Right cardiac atrium (tissue), 5 donors: ENCODE data around the gene RSBN1. TPM values are rescaled to one million over a fixed set of nuclear protein-coding genes. Genes with fewer than 3 reads are reported as not detected.

Experiments
- ATAC-seq, 2 donors: fragments of 200-7000 bp; cut with Tn5 transposase; one replicate each; pipeline versions ENCODE4 v1.8.0 to v1.9.1; 2020; ENCODE audit warnings: moderate library complexity in 2 of 2, mild to moderate bottlenecking in 1 of 2
- DNase-seq, 3 donors: peaks; one replicate each; pipeline ENCODE4 v3.0.0-alpha.2; 2020
- H3K27ac ChIP-seq: one replicate; pipeline ENCODE4 v1.5.1; 2013; ENCODE audit warnings: mild to moderate bottlenecking, low read length, control low read depth, moderate library complexity
- H3K27me3 ChIP-seq: one replicate; pipeline ENCODE4 v1.6.1; 2013; ENCODE audit not compliant: control insufficient read depth, insufficient read depth
- H3K4me1 ChIP-seq: one replicate; pipeline ENCODE4 v1.6.1; 2013; ENCODE audit warnings: low read length; ENCODE audit not compliant: control insufficient read depth, insufficient read depth
- H3K4me3 ChIP-seq: one replicate; pipeline ENCODE4 v1.5.1; 2013; ENCODE audit warnings: low read length, control low read depth
- H3K9me3 ChIP-seq: one replicate; pipeline ENCODE4 v1.6.1; 2013; ENCODE audit warnings: low read length; ENCODE audit not compliant: control insufficient read depth
- WGBS: extraction: QIAGEN DNeasy Blood & Tissue Kit; methylation state at CpG from one replicate; pipeline ENCODE4 v1.1.7; 2013; 5-methylcytosine and 5-hydroxymethylcytosine counted together
- intact Hi-C, 4 donors: fragments of 100-400 bp; cut with DNase I; formaldehyde crosslinking; loops; one replicate each; pipeline versions ENCODE4 v1.11.0 to v1.14.0; 2022 to 2023
- polyA plus RNA-seq: library from polyadenylated mRNA; stranded (reverse); fragments of 200-250 nt; gene quantifications from one replicate; pipeline ENCODE4 v1.2.3, GENCODE V29; 2013
- total RNA-seq, 4 donors: library from RNA; stranded (reverse); fragmentation: NEBNext Ultra II Directional; extraction: Animal tissue kit (Norgen Biotek cat#: 25700); gene quantifications; one replicate each; pipeline ENCODE4 v1.2.1, GENCODE V29; 2021
- donor health status: healthy with polysubstance abuse.
- donor health status: DM: no; HTN: yes; CAD: no.
- donor health status: DM: no; HTN: no; CAD: no.
- donor health status: DM: no; HTN: yes; CAD: no; lungs with severe emphysema.
- donor health status: DM: yes; HTN: yes; CAD: no.

Gene RSBN1
- total and polyA plus RNA-seq, 5 donors: 3.8 to 15.2 (median 12.8) TPM

GRCh38 chr1:113812661-113813135 is 422 bp upstream of the RSBN1 start:
- 20% methylated on average over 13 of the region's 13 CpGs for WGBS
- H3K27ac ChIP-seq: peak overlapping the region; percentile 49
- ATAC-seq (no peak), DNase-seq (peak in 2 of 3 donors; percentile 54 to 63)
- no peaks in the 10 kb centered on the region for H3K4me1 ChIP-seq
- no peaks in the 10 kb centered on the region for H3K9me3 ChIP-seq
- H3K4me3 ChIP-seq: peak overlapping the region; percentile 50
- no peaks in the 10 kb centered on the region for H3K27me3 ChIP-seq
- intact Hi-C loops: loop anchor here in 1 of 4 donors (5.0 kb wide), 1 partner anchor 50 kb away; no protein-coding TSS in a partner anchor

- H3K4me3 ChIP-seq: peak overlapping the region; percentile 91
- H3K27ac ChIP-seq: peak overlapping the region; percentile 97
- intact Hi-C loops: loop anchor here in 1 of 4 donors (5.0 kb wide), 1 partner anchor 49 kb away; no protein-coding TSS in a partner anchor
- no peaks in the 10 kb centered on the region for H3K27me3 ChIP-seq
- WGBS: under 1% methylated on average over 29 of the region's 29 CpGs
- H3K4me1 ChIP-seq: peaks cover 1% of the 10 kb centered on the region
- ATAC-seq: peak; percentile 0 to 64
- peak in 1 of 3 donors; percentile 53 for DNase-seq
- H3K9me3 ChIP-seq: no peaks in the 10 kb centered on the region
Observed at GRCh38 chr1:113811156-113811887, 954 bp downstream of the RSBN1 start.

GRCh38 chr1:113809670-113810602 is 2.3 kb downstream of the RSBN1 start:
- intact Hi-C loops: loop anchor here in 1 of 4 donors (5.0 kb wide), 1 partner anchor 48 kb away; no protein-coding TSS in a partner anchor
- Histone ChIP-seq H3K4me3 (peak overlapping the region; percentile 91), H3K4me1 (peaks cover 5% of the 10 kb centered on the region), H3K27ac (no peak overlapping the region), H3K27me3 (no peaks in the 10 kb centered on the region), H3K9me3 (no peaks in the 10 kb centered on the region)
- no peak for DNase-seq
- 51% methylated on average over 5 of the region's 5 CpGs for WGBS
- ATAC-seq: no peak

GRCh38 chr1:113808450-113809195 is 3.7 kb downstream of the RSBN1 start:
- no peaks in the 10 kb centered on the region for H3K27me3 ChIP-seq
- intact Hi-C loops: no loop called here
- no peak for DNase-seq
- H3K9me3 ChIP-seq: no peaks in the 10 kb centered on the region
- WGBS: 92% methylated on average over 4 of the region's 4 CpGs
- H3K4me1 ChIP-seq: peaks cover 7% of the 10 kb centered on the region
- no peak overlapping the region for H3K4me3 ChIP-seq
- ATAC-seq: no peak
- no peak overlapping the region for H3K27ac ChIP-seq

- Histone ChIP-seq H3K4me3 (no peak overlapping the region), H3K9me3 (no peaks in the 10 kb centered on the region), H3K27ac (no peak overlapping the region), H3K4me1 (peaks cover 7% of the 10 kb centered on the region), H3K27me3 (no peaks in the 10 kb centered on the region)
- no peak for DNase-seq
- 90% methylated on average over 4 of the region's 4 CpGs for WGBS
- ATAC-seq: no peak
- intact Hi-C loops: no loop called here
Observed at GRCh38 chr1:113805639-113806038, 6.6 kb downstream of the RSBN1 start.

- no peak for ATAC-seq
- DNase-seq: no peak
- Histone ChIP-seq H3K27ac (peak overlapping the region; percentile 25), H3K4me1 (peaks cover 7% of the 10 kb centered on the region), H3K27me3 (no peaks in the 10 kb centered on the region), H3K9me3 (no peaks in the 10 kb centered on the region), H3K4me3 (no peak overlapping the region)
- WGBS: 93% methylated on average over 6 of the region's 6 CpGs
- intact Hi-C loops: no loop called here
Observed at GRCh38 chr1:113805256-113805531, 7.1 kb downstream of the RSBN1 start.

- 48% methylated on average over 8 of the region's 8 CpGs for WGBS
- peaks cover 7% of the 10 kb centered on the region for H3K4me1 ChIP-seq
Observed at GRCh38 chr1:113804421-113805255, 7.6 kb downstream of the RSBN1 start.

GRCh38 chr1:113802367-113803007 is 9.8 kb downstream of the RSBN1 start:
- intact Hi-C loops: no loop called here
- H3K4me1 ChIP-seq: peaks cover 8% of the 10 kb centered on the region

More at GRCh38 chr1:113804421-113805255, 7.6 kb downstream of the RSBN1 start:
- no peaks in the 10 kb centered on the region for H3K9me3 ChIP-seq
- ATAC-seq (peak; percentile 91 to 96), DNase-seq (peak in 2 of 3 donors; percentile 17 to 53)
- no peak overlapping the region for H3K4me3 ChIP-seq
- intact Hi-C loops: no loop called here
- peak overlapping the region; percentile 25 for H3K27ac ChIP-seq
- H3K27me3 ChIP-seq: no peaks in the 10 kb centered on the region

GRCh38 chr1:113800487-113800886 is 11.8 kb downstream of the RSBN1 start:
- Histone ChIP-seq H3K9me3 (no peaks in the 10 kb centered on the region), H3K4me1 (peaks cover 6% of the 10 kb centered on the region), H3K4me3 (no peak overlapping the region), H3K27me3 (no peaks in the 10 kb centered on the region), H3K27ac (no peak overlapping the region)
- DNase-seq (no peak), ATAC-seq (no peak)
- 53% methylated on average over 3 of the region's 3 CpGs for WGBS
- intact Hi-C loops: no loop called here

More at GRCh38 chr1:113802367-113803007, 9.8 kb downstream of the RSBN1 start:
- Histone ChIP-seq H3K9me3 (no peaks in the 10 kb centered on the region), H3K4me3 (no peak overlapping the region), H3K27ac (no peak overlapping the region), H3K27me3 (no peaks in the 10 kb centered on the region)
- no peak for DNase-seq
- no peak for ATAC-seq
- WGBS: 98% methylated on average over 3 of the region's 3 CpGs
